Lung (tissue), 12 donors: ENCODE measurements around the gene FGF19. TPM values are rescaled to one million over a fixed set of nuclear protein-coding genes. Genes with fewer than 3 reads are reported as not detected.

ENCODE experiments used
- ATAC-seq: fragments of 200-7000 bp; cut with Tn5 transposase; one replicate; pipeline ENCODE4 v1.9.1; 2020; ENCODE audit warnings: moderate number of reproducible peaks; ENCODE audit not compliant: insufficient read depth, low FRiP score
- DNase-seq, 3 donors: peaks; one replicate each; pipeline ENCODE4 v3.0.0-alpha.2; 2013 to 2017
- H3K27ac ChIP-seq, 2 donors: one replicate each; pipeline ENCODE4 v1.5.1; 2013; ENCODE audit warnings: mild to moderate bottlenecking in 2 of 2, moderate library complexity in 2 of 2, control low read depth in 1 of 2, inconsistent platforms in 1 of 2, low read depth in 1 of 2, low read length in 1 of 2
- H3K27me3 ChIP-seq, 3 donors: one replicate each; pipeline ENCODE4 v1.5.1; 2013; ENCODE audit warnings: low read length in 2 of 3; ENCODE audit not compliant: control insufficient read depth in 3 of 3, insufficient read depth in 3 of 3
- H3K36me3 ChIP-seq, 4 donors: one replicate each; pipeline ENCODE4 v1.5.1; 2013; ENCODE audit warnings: low read length in 4 of 4, mild to moderate bottlenecking in 1 of 4, moderate library complexity in 1 of 4; ENCODE audit not compliant: control insufficient read depth in 4 of 4, insufficient read depth in 4 of 4
- H3K4me1 ChIP-seq, 5 donors: one replicate each; pipeline ENCODE4 v1.5.1; 2013; ENCODE audit warnings: low read length in 5 of 5, mild to moderate bottlenecking in 2 of 5, moderate library complexity in 1 of 5; ENCODE audit not compliant: control insufficient read depth in 5 of 5, insufficient read depth in 5 of 5
- H3K4me3 ChIP-seq: one replicate; pipeline ENCODE4 v1.5.1; 2013; ENCODE audit warnings: mild to moderate bottlenecking, control low read depth, moderate library complexity
- H3K9ac ChIP-seq, 2 donors: one replicate each; pipeline ENCODE4 v1.5.1; 2013; ENCODE audit warnings: low read length in 2 of 2, control low read depth in 1 of 2; ENCODE audit not compliant: insufficient read depth in 1 of 2
- H3K9me3 ChIP-seq, 4 donors: one replicate each; pipeline ENCODE4 v1.5.1; 2013; ENCODE audit warnings: low read length in 3 of 4, mild to moderate bottlenecking in 1 of 4, moderate library complexity in 1 of 4; ENCODE audit not compliant: control insufficient read depth in 4 of 4, insufficient read depth in 3 of 4
- WGBS, 2 donors: extraction: QIAGEN DNeasy Blood & Tissue Kit; methylation state at CpG; one replicate each; pipeline ENCODE4 v1.1.7; 2013; 5-methylcytosine and 5-hydroxymethylcytosine counted together
- polyA plus RNA-seq, 2 donors: library from polyadenylated mRNA; stranded (reverse); fragments of 200-250 nt; gene quantifications; one replicate each; pipeline ENCODE4 v1.2.1, GENCODE V29; 2013
- total RNA-seq, 2 donors: library from RNA; depleted of rRNA in 1 of 2; stranded (reverse); fragments of >200 nt in 1 of 2; gene quantifications; one replicate each; pipeline ENCODE4 v1.2.1, GENCODE V29; 2014 to 2021
- TF ChIP-seq, protein P1 (sequence below): IDR thresholded peaks from 2 replicates; pipeline ENCODE4 v1.5.1; 2012; ENCODE audit warnings: mild to moderate bottlenecking; ENCODE audit errors: control extremely low read depth, extremely low read depth
- donor health status: control.
- donor health status: control.
- donor health status: Bipolar disorder and iron deficiency.
- donor health status: healthy.
- donor health status: DM: yes; HTN: yes; CAD: no.

Gene FGF19
- total and polyA plus RNA-seq, 4 donors: 0.09 TPM; not detected in 3

- no peak overlapping the region for H3K4me3 ChIP-seq
- DNase-seq (no peak), ATAC-seq (no peak)
- TF ChIP-seq, protein P1, sequence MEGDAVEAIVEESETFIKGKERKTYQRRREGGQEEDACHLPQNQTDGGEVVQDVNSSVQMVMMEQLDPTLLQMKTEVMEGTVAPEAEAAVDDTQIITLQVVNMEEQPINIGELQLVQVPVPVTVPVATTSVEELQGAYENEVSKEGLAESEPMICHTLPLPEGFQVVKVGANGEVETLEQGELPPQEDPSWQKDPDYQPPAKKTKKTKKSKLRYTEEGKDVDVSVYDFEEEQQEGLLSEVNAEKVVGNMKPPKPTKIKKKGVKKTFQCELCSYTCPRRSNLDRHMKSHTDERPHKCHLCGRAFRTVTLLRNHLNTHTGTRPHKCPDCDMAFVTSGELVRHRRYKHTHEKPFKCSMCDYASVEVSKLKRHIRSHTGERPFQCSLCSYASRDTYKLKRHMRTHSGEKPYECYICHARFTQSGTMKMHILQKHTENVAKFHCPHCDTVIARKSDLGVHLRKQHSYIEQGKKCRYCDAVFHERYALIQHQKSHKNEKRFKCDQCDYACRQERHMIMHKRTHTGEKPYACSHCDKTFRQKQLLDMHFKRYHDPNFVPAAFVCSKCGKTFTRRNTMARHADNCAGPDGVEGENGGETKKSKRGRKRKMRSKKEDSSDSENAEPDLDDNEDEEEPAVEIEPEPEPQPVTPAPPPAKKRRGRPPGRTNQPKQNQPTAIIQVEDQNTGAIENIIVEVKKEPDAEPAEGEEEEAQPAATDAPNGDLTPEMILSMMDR: no peak
- H3K9ac ChIP-seq: no peak overlapping the region
- H3K27ac ChIP-seq: no peak overlapping the region
- H3K36me3 ChIP-seq: no peaks in the 10 kb centered on the region
- WGBS, 2 donors: 95 to 97% methylated on average over 2 of the region's 2 CpGs
- peaks cover 0 to 29% (median 3%) of the 10 kb centered on the region in 4 donors for H3K9me3 ChIP-seq
- H3K4me1 ChIP-seq: no peaks in the 10 kb centered on the region
- H3K27me3 ChIP-seq: no peaks in the 10 kb centered on the region
Measured at GRCh38 chr11:69734367-69734766, 30.5 kb upstream of the FGF19 start.

DNA sequence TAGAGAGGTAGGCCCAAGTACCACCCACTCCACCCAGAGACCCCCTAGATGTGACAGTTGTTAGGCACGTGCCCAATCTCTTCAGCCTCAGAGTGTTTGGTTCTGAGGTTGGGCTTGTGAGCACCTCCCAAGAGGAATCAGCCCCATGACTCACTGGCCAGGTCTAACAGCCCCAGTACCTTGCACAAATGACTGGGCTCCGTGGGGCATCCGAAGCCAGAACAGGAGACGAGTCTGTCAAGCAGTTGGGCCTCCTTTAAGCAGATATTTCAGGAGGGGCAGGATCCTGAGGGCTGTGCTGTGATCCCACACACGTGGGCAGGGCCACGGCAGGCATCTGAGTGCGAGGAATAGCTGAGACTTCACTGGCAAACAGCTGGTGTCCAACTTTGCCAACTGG, 29.1 kb upstream of the FGF19 start:
- TF ChIP-seq, protein P1: no peak
- ATAC-seq (no peak), DNase-seq (no peak)
- H3K9me3 ChIP-seq: peaks cover 0 to 20% (median 0%) of the 10 kb centered on the region in 4 donors
- H3K4me3 ChIP-seq: no peak overlapping the region
- H3K36me3 ChIP-seq: no peaks in the 10 kb centered on the region
- H3K27me3 ChIP-seq: no peaks in the 10 kb centered on the region
- H3K9ac ChIP-seq: no peak overlapping the region
- 70% methylated on average over 7 of the region's 7 CpGs for WGBS, 2 donors
- no peaks in the 10 kb centered on the region for H3K4me1 ChIP-seq
- no peak overlapping the region for H3K27ac ChIP-seq

DNA sequence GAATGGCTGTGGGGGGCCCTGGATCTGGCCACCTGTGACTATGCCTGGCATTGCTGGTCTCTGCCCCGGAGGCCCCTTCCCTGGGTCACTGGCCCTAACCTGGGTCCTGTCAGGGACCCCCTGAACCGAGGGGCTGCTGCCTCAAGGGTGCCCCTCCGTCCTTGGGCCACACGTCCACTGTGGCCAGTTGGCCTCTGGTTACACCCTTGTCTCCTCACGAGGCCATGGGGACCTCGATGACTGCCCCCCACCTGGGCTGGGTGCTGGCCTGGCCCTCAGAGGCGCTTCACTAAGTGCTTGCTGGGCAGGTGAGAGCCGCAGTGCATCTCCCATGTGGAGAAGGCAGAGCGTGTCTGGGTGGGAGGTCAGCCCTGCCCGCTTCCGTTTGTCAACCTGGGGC, 27.3 kb upstream of the FGF19 start:
- Histone ChIP-seq H3K4me1 (no peaks in the 10 kb centered on the region), H3K4me3 (no peak overlapping the region), H3K27ac (no peak overlapping the region), H3K36me3 (no peaks in the 10 kb centered on the region), H3K27me3 (no peaks in the 10 kb centered on the region), H3K9me3 (peaks cover 0 to 18% (median 0%) of the 10 kb centered on the region in 4 donors), H3K9ac (no peak overlapping the region)
- 79 to 86% methylated on average over 11 of the region's 11 CpGs for WGBS, 2 donors
- ATAC-seq: no peak
- DNase-seq: no peak
- TF ChIP-seq, protein P1: no peak

- H3K9ac ChIP-seq: no peak overlapping the region
- H3K9me3 ChIP-seq: peaks cover 0 to 16% (median 0%) of the 10 kb centered on the region in 4 donors
- no peaks in the 10 kb centered on the region for H3K27me3 ChIP-seq
- 78 to 85% methylated on average over 8 of the region's 8 CpGs for WGBS, 2 donors
- no peak for ATAC-seq
- H3K4me3 ChIP-seq: no peak overlapping the region
- no peaks in the 10 kb centered on the region for H3K36me3 ChIP-seq
- H3K27ac ChIP-seq: no peak overlapping the region
- TF ChIP-seq, protein P1: no peak
- H3K4me1 ChIP-seq: no peaks in the 10 kb centered on the region
- DNase-seq: no peak
Measured at GRCh38 chr11:69730500-69730899, 26.7 kb upstream of the FGF19 start.
